Measurements from ENCODE around the gene APPL2.

APPL2 gene

GRCh38 chr12:105177208-105177607, 58.8 kb downstream of the APPL2 start:
- no peak for DNase-seq (ENCODE audit: low read depth)

GRCh38 chr12:105175397-105175990, 60.5 kb downstream of the APPL2 start:
- no peak overlapping the region for H3K4me3 ChIP-seq (ENCODE audit: low read length)
- no peak for TF ChIP-seq CTCF (IDR thresholded peaks at IDR 0.05; ENCODE audit: insufficient read depth, low read depth, low read length, missing control alignments)
- no peak for DNase-seq (ENCODE audit: low read depth)

More at GRCh38 chr12:105177208-105177607, 58.8 kb downstream of the APPL2 start:
- no peak for TF ChIP-seq CTCF (IDR thresholded peaks at IDR 0.05; ENCODE audit: insufficient read depth, low read depth, low read length, missing control alignments)
- no peak overlapping the region for H3K4me3 ChIP-seq (ENCODE audit: low read length)

GRCh38 chr12:105171691-105172436, 64.1 kb downstream of the APPL2 start:
- TF ChIP-seq CTCF (IDR thresholded peaks at IDR 0.05; ENCODE audit: insufficient read depth, low read depth, low read length, missing control alignments), result no peak
- no peak overlapping the region for H3K4me3 ChIP-seq (ENCODE audit: low read length)
- no peak for DNase-seq (ENCODE audit: low read depth)

GRCh38 chr12:105170139-105170538, 65.8 kb downstream of the APPL2 start:
- no peak for DNase-seq (ENCODE audit: low read depth)
- no peak for TF ChIP-seq CTCF (IDR thresholded peaks at IDR 0.05; ENCODE audit: insufficient read depth, low read depth, low read length, missing control alignments)
- no peak overlapping the region for H3K4me3 ChIP-seq (ENCODE audit: low read length)

GRCh38 chr12:105168006-105168405, 68.0 kb downstream of the APPL2 start:
- no peak for DNase-seq (ENCODE audit: low read depth)
- TF ChIP-seq CTCF (IDR thresholded peaks at IDR 0.05; ENCODE audit: insufficient read depth, low read depth, low read length, missing control alignments), result no peak
- no peak overlapping the region for H3K4me3 ChIP-seq (ENCODE audit: low read length)

GRCh38 chr12:105167346-105167745, 68.6 kb downstream of the APPL2 start:
- DNase-seq (ENCODE audit: low read depth), result no peak
- no peak for TF ChIP-seq CTCF (IDR thresholded peaks at IDR 0.05; ENCODE audit: insufficient read depth, low read depth, low read length, missing control alignments)

More at GRCh38 chr12:105167346-105167745, 68.6 kb downstream of the APPL2 start:
- H3K4me3 ChIP-seq (ENCODE audit: low read length), result no peak overlapping the region
